HG03442 (cell line): ENCODE data around the gene AMH.
"Not testable (repeated sequence)": the region's sequence is repeated elsewhere in the genome, so short reads cannot be mapped to it uniquely, and the experiment has no call there.

ENCODE experiments used
- ATAC-seq: cut with Tn5 transposase; IDR thresholded peaks from one replicate; pipeline ENCODE4 v1.9.1; 2021; ENCODE audit warnings: mild to moderate bottlenecking, moderate library complexity; ENCODE audit not compliant: unreplicated experiment

AMH gene

DNA sequence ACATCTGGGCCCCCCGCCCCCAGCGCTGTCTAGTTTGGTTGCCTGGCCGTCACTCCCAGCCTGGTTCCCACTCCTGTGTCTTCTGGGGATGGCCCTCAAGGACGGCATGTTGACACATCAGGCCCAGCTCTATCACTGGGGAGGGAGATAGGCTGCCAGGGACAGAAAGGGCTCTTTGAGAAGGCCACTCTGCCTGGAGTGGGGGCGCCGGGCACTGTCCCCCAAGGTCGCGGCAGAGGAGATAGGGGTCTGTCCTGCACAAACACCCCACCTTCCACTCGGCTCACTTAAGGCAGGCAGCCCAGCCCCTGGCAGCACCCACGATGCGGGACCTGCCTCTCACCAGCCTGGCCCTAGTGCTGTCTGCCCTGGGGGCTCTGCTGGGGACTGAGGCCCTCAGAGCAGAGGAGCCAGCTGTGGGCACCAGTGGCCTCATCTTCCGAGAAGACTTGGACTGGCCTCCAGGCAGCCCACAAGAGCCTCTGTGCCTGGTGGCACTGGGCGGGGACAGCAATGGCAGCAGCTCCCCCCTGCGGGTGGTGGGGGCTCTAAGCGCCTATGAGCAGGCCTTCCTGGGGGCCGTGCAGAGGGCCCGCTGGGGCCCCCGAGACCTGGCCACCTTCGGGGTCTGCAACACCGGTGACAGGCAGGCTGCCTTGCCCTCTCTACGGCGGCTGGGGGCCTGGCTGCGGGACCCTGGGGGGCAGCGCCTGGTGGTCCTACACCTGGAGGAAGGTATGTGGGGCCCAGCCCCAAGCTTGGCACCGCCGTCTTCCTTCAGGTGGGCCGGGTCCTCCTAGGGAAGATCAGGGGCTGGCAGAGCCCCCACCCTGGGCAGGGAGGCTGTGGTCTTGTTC lies at the start of gene AMH:
Gene AMH, plus strand, starts transcription at position 314 of the 857 bp plus-strand sequence. Its CDS starts 10 bp downstream, at position 324.
- no peak for ATAC-seq

GRCh38 chr19:2199861-2200623 lies 49.1 kb upstream of the AMH start:
- no peak for ATAC-seq

DNA sequence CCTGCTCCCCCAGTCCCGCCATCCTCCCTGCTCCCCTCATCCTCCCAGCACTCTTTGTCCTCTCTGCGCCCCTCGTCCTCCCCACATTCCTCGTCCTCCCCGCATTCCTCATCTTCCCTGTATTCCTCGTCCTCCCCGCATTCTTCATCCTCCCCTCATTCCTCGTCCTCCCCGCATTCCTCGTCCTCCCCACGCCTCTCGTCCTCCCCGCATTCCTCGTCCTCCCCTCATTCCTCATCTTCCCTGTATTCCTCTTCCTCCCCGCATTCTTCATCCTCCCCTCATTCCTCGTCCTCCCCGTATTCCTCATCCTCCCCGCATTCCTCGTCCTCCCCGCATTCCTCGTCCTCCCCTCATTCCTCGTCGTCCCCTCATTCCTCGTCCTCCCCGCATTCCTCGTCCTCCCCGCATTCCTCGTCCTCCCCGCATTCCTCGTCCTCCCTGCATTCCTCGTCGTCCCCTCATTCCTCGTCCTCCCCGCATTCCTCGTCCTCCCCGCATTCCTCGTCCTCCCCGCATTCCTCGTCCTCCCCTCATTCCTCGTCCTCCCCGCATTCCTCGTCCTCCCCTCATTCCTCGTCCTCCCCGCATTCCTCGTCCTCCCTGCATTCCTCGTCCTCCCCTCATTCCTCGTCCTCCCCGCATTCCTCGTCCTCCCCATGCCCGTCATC lies 48.4 kb upstream of the AMH start:
- not testable (repeated sequence) for ATAC-seq

DNA sequence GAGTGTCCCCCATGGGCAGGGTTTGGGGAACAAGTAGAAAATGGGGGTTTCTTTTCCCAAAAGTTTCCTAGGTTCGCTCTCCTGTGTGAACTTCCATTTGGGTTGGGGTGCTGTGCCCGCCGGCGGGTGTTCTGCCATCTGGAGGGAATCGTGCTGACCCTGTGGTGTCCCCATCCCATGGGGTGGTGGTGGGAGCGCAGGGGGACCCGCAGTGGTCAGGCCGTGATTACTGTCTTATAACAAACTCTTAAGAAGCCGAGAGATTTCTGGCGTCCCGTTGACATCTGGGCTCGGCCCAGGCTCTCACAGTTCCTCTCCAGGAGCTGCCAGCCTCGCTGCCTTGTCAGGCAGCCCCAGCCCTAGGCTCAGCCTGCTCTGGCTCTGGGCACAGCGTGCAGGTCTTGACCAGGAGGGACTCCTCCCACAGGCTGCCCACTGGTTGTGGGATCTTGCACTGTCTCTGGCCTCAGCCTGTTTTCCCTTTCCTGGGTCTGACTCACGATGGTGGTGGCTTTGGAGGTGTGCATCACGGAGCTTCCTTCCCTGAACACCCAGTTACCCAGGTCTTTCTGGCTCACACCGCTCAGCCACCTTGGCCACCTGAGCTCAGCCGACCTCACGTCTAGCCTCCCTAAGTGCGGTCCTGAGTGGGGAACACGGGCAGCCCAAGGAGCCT lies 47.5 kb upstream of the AMH start:
- no peak for ATAC-seq

DNA sequence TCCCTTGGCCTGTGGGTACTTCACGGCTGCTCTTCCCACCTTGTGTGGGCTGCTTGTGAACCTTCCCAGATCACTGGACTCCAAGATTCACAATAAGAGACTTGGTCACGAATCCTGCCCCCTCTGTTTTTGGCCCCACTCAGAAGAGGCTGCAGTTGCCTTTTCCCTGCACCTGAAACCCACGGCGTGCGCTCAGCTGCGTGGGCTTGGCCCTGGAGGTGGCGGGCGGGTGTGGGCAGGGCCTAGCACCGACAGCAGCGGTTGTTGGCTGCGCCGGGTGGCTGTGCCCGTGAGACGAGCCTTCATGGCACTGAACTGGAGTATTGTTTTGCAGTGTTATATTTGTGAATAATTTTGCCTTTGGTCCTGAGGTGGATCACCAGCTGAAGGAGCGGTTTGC lies 46.8 kb upstream of the AMH start:
- no peak for ATAC-seq

GRCh38 chr19:2207008-2207407 lies 42.1 kb upstream of the AMH start:
- no peak for ATAC-seq

DNA sequence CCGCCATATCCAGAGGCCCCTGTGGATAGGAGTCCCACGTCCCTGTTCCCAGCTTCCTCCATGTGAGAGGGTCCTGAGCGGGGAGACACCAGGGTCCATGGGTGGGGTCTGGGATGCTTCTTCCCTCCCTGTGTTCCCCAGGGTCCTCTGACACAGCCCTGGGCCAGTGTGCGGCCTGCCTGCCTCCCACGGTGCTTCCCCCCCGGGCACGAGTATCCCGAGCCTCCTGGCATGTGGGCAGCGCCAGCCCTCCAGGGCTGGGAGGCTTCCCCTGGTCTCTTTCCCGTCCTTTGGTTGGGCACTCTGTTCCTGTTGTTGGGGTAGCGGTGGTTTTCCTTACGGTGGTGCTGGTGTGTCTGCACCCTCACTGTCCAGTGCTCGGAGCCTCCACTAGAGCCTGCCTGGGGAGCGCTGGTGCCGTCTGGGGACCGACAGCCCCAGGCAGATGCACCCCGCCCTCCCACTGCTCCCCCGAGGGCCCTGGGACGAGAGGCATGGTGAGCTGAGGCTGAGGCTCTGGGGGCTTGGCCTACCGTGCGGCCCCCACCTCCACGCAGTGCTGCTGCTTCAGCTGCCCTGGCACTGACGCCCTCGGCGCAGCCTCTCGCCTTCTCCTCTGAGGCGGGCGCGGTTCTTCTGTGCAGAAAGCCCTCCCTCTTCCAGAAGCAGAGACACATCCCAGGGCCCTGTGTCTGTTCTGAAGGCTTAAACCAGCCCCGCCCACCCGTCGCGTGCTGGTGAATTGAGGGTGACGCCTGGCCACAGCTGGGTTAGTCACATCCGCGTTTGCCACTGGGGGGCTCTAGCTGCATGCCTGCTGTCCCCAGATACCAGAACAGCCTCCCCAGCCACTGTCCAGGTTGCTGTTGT lies 40.9 kb upstream of the AMH start:
- ATAC-seq: no peak

DNA sequence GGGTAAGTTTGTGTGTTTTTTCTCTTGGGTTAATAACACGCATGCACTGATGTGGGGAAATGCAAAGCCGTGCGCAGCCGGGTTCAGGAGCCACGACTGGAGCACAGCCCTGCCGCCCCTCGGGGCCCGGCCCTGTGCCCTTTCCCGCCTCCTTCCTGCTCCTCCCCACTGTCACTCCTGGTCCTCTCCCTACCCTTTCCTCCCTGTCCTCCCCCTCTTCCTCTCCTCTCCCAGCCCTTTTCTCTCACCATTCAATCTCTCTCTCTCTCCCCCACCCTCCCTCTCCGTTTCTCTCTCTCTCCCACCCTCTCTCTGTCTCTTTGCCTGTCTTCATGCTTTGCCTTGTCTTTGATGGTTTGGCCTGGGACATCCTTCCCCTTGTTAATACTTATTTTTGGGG lies 40.1 kb upstream of the AMH start:
- ATAC-seq: no peak

GRCh38 chr19:2209408-2209807 lies 39.7 kb upstream of the AMH start:
- no peak for ATAC-seq

GRCh38 chr19:2210206-2210605 lies 38.9 kb upstream of the AMH start:
- no peak for ATAC-seq

DNA sequence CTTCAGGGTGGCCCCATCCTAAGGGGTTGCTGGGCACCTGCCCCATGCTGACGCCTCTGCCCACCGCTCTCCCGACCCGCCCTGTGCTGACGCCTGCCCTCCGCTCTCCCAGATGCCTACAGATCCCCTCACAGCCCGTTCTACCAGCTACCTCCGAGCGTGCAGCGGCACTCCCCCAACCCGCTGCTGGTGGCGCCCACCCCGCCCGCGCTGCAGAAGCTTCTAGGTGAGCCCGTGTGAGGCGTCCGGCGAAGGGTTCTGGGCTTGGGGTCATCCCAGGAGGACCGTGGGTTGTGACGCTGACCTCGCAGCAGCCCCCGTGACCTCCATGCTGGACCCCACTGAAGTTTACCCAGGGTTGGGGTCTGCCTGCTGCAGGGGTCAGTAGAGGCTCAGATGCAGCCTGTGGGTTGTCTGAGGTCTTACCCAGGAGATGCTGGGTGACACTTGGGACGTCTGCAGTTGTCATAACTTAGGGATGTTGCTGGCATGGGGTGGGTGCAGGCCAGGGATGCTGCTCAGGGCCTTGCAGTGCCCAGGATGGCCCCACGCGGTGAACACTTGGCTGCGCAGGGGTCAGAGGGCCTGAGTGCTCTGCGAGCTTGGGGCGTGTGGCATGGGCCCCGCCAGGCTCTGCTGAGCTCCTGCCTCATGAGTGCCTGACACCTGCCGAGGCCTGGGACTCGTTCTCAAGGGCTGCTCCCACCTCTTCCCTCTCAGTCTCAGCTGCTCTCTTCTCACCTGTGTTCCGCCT lies 38.0 kb upstream of the AMH start:
- no peak for ATAC-seq

- no peak for ATAC-seq
Observed at GRCh38 chr19:2212861-2213711, 36.0 kb upstream of the AMH start.

DNA sequence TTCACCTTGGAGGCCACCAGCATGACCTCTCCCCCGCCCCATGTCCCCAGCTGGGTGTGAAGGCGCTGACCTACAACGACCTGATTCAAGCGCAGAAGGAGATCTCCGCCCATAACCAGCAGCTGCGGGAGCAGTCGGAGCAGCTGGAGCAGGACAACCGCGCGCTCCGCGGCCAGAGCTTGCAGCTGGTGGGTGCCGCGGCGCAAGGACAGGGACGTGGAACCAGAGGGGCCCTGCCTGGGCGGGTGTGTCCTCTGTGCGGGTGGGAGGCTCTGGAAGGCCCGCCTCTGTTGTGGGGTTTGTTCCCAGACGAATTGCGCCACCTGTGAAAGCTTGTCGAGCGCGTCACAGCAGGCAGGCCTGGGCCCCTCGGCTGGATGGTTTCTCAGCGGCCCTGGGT lies 35.3 kb upstream of the AMH start:
- ATAC-seq: no peak

GRCh38 chr19:2214251-2214650 lies 34.9 kb upstream of the AMH start:
- no peak for ATAC-seq

GRCh38 chr19:2215281-2215751 lies 33.8 kb upstream of the AMH start:
- ATAC-seq: no peak

DNA sequence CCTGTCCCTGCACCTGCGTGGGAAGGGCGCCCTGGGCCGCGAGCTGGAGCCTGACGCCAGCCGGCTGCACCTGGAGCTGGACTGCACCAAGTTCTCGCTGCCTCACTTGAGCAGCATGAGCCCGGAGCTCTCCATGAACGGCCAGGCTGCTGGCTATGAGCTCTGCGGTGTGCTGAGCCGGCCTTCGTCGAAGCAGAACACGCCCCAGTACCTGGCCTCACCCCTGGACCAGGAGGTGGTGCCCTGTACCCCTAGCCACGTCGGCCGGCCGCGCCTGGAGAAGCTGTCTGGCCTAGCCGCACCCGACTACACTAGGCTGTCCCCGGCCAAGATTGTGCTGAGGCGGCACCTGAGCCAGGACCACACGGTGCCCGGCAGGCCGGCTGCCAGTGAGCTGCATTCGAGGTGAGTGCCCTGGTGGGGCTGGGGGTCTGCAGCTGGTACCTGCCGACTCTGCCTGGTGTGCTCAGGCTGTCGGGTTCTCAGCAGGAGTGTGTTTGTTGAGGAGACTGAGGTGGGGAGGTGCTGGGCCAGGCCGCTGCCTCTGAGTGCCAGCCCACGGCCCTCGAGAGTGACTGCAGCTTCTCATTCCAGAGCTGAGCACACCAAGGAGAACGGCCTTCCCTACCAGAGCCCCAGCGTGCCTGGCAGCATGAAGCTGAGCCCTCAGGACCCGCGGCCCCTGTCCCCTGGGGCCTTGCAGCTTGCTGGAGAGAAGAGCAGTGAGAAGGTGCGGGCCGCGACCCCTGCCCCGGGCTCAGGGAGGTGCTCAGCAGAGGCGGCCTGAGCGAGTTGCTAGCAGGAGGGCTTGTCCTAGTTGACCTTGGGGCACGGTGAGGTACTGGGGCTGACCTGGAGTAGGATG lies 32.5 kb upstream of the AMH start:
- no peak for ATAC-seq

DNA sequence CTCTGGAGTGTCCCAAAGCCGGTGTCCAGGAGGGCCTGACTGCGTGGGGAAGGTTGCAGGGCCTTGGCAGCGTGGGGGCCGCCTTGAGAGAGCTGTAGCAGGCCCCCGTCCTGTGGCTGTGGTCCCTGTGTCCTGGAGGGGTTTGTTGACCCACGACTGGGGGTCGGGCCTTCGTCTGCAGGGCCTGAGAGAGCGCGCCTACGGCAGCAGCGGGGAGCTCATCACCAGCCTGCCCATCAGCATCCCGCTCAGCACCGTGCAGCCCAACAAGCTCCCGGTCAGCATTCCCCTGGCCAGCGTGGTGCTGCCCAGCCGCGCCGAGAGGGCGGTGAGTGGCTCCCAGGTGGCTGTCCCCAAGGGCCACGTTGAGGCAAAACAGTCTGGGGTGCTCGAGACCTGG lies 31.5 kb upstream of the AMH start:
- no peak for ATAC-seq
